Stimulated activated CD8-positive, alpha-beta memory T cell treated with anti-CD3 and anti-CD28 coated beads, Interleukin-15, amount 100 ng/mL, for 1 hour (primary cell): ENCODE measurements around the gene FYN.

Source experiments
- DNase-seq: peaks from one replicate; pipeline ENCODE4 v3.0.0-alpha.2; 2020; ENCODE audit warnings: low read depth

FYN gene

DNA sequence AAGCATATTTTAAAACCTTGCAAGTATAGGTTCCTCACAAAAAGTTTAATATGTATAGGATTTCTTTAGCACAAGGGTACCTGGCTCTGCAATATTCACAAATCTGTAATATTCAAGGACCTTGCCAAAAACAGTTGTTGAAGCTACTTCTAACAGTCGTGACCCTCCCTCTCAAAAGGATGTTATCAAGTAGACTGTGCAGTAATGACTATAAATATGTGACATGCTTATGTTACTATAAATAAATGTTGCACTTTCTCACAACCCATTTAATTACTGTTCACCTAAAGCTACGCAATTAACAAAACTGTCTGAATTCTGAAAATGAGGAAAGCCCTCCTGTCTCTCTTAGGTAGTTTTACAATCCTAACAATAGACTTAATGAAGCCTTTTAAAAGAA, 41.8 kb downstream of the FYN start:
- no peak for DNase-seq

DNA sequence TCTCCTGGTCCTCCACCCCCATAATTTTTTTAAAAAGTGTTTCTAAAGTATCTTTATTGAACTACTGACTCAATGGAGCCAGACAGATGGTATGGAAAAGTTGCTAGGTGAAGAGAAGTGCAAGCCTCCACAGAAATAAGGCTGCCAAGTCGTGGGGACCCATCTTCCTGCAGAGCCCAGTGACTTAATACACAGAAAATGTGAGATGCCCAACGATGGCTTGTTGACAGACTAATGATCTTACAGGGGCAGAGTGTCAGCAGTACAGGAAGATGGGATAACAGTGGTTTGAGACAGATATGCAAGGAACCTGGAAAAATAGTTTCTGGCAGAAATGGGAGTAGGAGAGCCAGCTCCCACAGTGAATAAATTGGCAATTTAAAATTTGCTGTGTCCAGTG, 43.3 kb downstream of the FYN start:
- DNase-seq, result no peak

DNA sequence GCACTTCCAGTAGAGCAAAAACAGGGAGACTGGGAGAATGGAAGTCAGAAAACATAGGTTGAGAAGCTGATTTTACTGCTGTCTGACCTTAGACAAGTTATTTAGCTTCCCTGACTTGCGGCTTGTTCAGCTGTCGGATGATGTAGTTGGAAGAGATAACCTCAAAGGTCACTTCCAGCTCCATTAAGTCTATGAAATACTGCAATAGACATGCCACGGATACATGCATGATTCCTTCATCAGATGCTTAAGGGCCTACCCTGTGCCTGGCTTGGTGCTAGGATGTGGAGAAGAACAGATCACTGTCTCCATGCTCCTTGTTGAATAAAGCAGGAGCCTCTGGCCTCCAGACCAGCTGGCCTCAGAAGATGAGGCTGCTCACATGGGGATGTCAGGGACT, 43.7 kb downstream of the FYN start:
- no peak for DNase-seq

DNA sequence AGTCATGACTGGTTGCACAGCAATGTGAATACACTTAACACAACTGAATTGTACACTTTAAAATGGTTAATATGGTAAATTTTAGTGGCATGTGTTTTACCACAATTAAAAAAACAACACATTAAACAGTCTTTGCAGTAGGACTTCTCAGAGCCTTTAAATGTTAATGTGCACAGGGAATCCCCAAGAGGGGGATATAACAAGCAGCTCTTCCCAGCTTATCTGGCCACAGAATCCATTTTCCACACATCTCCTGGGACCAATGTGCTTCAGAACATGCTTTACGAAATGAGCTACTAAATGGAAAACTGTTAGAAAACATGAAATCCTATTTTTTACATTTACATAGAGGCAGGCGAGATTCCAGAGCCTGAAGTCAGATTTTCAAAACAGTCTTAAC, 44.4 kb downstream of the FYN start:
- no peak for DNase-seq

DNA sequence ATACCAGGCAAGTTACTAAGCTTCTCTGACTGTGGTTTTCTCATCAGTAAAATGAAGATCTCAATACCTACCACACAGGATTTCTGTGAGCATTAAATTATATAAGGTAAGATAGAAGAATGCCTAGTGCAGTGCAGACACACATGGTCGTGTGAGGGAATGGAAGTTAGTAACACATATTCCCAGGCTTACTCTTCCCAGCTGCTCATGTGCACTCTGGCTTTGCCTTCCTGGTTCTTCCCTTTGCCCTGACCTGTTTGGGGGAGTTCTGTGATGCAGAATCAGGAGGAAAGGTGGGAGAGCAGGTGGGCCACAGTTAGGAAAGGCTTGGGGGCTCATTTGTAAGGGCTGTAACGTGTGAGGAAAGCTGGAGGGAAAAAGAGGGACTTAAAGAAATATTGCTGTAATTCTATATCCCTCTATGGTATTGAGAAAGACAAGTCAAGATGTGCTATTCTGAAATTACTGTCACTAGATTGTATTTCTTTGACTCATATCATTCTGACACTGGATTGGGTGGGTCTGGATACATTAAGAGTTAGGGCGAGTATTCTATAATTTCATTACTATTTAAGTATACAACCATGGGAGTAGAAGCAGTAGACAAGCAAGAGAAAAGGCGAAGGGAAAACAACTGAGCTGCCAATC, 47.7 kb downstream of the FYN start:
- no peak for DNase-seq

DNA sequence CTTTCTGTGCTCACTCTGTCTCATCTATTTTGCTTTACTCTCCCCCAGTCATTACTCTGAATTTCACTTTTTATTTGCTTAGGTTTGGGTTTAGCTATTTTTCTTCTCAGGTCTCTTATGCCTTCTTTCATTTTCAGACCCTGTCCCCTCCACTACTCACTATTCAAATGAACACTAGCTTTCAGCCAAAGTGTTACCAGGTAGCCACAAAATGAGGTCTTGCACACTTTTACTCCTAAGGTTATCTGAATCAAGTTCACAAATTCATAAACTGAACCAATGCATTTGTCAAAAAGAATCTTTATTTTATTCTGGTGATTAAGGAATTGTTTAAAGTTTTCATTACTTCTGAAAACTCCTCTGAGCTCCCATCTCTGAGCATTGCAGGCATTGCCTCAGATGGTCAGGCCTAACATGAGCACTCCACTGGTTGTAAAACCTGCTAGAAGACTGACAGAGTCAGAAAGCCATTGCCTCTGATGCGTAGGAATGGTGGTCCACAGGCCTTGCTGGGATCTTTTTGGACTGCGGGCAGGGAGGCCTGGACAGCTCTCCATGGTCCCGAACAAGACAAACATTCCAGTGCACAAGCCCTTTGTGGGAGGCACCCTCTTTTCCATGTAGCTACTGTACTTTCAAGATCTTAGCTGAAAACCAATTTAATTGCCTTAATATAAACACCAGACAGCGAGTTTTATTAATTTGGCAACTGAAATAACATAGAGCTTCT, 48.5 kb downstream of the FYN start:
- DNase-seq, result no peak

DNA sequence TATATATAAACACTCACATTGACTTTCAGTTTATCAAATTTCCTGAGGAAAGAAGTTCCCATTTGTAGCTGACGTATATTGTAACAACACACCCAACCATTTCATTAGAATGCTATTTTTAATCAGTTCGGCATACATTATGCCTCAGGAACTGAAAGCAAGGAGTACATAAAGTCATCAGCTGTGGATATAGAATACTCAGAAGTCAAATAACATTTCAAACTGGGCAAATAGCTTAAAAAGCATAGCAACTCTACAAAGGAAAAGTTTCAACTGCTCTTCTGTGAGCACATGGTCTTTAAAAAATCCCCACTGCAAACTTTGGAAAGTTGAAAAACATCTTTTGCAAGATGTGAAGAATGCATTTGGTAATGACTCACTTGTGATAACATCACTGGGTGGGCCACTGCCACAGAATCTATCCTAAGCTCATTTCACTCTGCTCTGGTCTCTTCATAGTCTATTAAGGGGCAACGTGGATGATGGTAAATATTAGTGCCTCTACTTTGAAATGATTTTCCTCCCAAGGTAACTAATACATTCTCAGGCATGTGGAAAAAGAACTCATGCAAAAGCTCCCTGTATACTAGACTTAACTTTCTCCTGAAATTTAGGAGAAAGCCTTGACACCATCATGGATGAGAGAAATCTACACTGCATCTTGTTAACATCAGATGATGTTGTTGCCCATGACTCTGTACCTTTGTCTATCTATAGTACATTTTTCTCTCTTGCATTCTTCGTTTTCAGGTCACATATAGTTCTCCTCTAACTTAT, 49.2 kb downstream of the FYN start:
- no peak for DNase-seq

DNA sequence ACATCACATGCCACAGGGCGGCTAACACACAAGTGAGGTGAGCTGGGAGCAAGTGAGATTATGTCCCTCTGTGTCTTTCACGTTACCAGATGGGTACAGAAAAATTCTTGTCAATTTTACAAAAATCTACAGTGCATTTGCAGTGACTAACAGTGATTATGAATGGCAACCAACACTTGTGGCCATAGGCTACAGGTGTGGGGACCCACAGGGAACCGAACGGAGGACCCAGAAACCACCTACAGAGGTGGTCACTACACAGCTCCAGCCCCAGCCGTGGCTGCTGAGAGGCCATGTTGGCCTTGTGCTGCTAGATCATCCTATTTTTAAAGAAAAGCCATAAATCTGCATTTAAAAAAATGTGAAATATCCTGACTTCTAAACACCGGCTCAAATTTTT, 50.2 kb downstream of the FYN start:
- no peak for DNase-seq

DNA sequence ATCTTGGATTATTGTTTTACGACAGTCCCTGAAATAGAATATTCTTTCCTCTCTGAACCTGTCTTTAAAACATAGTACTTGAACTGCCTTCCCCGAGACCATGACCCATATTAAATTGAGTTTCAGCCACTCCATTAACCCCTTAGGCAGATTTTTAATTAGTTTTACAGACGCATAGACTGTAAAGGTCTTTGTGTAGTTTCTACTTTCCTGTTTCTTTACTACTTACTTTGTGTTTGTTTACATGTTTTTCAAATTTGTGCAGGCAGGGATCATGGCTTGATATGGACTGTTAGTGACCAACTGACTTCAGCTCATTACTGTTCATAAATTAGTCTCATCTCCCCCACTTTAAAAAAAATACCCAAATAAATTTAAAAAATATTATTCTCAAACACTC, 53.8 kb downstream of the FYN start:
- DNase-seq, result no peak

DNA sequence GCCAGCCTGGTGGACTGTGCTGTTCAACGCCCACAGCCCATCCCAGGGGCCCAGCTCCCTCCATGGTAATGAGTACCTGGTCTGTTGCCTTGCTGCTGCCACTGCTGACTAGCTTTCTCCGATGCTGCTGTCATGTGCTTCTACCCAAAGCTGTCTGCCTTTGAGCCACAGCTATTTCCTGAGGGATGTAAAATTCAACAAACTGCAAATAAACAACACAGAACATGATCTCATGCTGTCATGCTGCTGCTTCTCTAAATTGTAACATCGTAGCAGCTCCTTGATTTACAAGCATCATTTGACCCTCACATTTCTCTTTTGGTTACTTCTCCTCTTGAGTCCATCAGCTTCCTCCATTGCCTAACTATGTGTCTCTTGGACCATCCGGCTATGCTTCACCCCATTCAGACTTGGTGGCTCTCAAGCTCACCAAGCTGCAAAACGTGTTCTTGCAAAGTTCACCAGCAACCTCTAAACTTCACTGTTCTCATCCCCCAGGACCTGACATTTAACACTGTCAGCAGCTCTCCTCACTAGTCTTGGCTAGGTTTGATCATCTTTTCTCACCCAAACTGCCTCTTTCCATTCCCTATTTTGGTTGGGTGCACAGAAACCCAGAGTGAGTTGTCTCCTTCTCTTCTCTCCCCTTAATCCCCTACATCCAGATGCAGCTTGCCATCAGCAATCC, 54.6 kb downstream of the FYN start:
- DNase-seq, result no peak

DNA sequence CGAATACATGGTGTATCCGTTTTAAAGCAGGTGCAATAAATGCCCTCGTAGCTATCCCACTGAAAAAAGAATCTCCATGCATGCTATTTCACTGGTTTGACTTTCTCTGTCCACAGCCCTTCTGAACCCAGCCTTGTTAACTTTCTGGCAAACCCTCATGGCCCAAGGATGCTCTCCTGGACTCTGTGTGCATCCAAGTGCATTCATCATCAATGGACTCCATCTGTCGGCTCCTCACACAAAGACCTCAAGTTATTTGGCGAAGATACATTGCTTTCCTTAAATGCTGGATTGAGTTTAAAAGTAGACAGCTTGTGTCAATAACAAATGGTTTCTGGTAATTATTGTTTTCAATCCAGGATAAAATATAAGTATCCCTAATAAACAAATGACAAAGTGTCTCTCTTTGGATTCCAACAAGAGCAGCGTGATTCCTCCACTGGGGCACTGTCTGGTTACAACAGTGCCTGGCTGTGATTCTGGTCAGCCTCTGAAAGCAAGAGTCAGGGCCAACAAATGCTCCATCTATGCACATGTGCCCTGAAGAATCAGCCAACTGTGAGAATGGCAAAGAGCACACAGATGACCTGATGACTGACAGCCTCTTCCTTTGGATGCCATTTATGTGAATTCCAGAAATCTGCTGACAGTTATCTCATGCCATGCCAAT, 55.7 kb downstream of the FYN start:
- no peak for DNase-seq

DNA sequence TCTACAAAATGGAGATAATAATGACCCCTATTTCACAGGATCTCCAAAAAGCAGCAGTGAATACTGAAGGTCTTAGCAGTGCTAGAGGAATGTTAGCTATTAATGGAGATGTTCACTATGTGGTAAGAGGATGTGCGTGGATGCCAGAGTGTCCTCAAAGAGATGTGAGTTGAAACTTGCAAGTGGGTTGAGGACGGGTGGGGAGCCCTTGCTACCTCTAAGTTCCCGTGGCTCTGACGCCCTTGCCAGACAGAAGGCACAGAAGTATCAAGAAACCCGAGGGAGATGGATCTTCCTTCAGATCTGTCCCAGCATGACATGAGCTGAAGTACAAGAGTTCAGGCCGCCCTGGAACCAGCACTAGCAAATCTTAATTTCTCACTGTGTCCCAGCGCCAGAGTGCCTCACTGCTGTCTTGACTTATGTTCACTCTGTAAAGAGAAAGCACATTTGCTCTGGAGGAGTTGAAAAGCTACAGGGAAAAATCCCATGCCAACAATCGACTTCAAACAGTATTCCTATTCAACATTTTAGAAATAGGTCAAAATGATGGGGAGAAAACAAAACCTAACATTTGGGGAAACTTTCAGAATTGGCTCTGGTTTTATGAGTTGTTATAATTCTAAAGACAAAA, 59.5 kb downstream of the FYN start:
- no peak for DNase-seq

DNA sequence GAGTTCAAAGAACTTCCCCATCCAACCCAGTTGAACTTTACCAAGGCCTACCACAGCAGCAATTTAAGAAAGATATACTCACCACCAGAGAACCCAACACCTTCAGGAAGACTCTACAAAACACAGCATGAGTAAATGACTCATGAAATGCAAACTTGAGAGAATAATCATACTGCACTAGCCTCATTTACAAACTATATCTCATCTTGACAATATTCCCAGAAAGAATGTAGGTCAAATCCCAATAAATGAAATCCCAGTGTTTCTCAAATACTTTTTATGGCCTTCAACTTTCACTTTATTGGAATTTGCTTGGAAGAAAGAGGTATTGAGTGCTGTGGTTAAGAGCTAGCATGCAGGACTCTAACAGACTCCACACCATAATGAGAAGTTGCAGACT, 60.0 kb downstream of the FYN start:
- no peak for DNase-seq

DNA sequence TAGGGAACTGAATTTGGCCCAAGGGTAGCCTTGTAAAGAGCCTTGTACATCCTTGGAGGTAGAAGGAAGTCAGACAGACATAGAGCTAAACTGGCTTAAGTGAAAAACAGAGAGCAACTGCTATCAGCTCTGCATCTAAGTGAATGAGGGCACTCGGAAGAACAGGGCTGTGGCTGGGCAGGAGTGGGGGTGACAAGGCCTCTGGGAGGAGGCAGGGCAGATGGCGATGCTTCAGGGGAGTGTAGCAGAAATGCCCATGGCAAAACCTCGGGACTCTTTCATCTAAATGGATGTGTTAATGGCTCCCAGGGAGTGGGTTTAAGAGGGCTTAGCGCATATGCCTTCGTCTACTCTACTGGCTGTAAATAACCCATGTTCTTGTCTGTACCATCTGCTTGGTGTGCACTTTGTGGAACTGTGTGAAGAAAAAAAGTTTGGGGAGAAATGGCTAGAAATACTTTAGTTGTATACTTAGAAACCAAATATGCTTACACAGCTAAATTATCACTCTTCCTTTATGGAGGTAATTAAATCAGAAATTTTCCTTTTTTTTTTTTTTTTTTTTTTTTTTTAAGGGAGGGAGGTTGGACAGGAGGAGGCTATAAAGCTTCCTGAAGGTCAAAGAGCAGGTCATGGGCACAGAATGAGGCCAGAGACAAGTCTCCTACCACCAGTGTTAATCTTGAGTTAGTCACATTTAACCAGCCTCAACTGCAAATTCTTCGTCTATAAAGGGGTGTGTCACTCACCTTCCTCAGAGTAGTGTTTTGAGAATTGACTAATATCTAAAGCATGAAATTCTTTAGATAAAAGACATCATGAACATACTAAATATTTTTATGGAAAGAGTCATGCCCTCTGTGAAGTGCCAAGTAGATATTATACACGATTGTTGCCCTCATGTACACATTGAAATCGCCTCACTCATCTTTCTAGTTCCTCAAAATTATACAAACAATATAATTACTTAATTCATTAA, 60.9 kb downstream of the FYN start:
- DNase-seq, result no peak

DNA sequence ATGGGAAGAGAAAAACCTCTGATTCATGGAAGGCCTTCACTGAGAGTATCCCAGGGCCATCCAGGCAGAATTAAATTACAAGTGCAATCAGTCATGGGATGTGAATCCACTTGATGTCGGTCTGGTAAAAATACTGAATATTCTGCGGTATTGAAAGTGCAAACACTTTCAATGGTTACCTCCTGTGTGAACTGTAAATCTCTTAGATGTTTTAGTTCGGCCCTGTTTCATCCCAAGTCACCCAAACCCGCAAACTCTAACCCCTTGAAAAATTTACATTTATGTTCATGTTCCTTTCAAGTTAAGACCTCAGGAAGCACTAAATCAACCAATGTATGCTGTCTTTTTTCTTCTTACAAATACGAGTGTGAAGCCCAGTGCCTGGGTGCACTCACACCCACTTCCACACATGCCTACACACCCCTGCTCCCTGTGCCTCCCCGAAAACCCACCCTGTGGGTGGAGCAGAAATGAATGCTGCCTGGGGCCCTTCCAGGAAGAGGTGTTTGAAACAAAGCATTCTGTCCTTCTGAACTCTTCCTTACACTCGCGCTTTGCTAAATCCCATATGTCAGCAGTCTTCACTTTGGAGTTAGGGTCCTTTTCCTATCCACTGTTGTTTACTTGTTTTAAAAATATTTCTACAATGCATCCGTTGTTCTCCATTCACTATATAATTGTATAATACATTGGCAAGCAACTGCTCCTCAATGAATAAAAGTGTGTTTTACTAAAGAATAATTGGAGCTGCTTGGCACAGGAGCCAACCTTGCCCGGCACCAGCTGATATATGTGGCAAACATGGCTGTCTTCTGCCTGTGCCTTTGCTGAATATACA, 62.7 kb downstream of the FYN start:
- DNase-seq, result no peak

DNA sequence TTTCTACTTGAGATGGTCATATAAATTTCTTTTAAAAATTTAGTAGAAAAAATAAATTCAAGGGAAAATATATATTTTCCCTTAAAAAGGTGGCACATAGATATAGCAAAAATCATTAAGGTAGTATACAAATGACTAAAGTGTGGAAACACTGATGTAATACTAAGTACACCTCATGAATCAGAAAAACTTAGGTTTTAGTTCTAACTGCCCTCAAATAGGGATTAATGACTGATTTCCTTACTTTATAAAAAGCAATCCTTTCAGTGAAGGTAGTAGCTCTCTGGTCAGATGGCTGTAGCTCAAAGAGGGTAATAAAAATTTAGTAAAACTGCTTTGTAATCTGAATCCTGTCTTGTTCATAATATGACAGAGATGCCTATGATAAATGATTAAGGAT, 63.5 kb downstream of the FYN start:
- no peak for DNase-seq

DNA sequence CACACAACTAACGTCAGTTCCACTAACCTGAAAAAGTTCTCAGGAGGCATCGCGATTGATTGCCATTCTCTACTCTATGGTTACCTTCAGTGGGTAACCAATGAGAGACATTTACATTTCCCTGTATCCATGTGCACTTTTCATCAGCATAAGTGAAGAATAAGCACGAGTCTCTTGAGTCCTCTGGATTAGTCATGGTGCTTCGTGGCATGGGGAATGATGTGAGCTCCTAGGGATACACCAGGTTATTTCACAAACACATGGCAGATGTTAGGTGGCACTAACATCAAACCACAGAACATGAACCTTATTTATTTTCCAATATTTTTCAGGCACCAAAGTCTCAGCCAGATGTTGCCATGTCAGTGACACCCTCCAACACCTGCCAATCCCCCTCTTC, 64.0 kb downstream of the FYN start:
- no peak for DNase-seq

DNA sequence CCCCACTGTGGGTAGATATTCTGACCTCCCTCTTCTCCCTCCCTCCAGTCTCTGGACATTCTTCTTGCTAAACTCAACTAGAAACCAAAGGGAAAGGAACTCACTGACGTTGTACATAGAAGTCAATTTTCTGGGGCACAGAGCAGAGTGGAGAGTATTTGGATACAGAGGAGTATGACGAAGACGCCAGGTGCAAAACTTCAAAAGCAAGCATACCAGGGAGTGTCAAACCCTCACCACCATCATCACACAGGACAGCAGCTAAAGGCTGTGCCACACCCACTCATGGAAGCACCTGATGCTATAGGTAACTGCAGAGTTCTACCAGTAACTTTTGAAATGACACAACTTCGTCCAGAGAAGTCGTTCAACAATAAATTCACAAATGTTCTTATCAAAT, 64.8 kb downstream of the FYN start:
- DNase-seq, result no peak
